ENCODE results near the gene TBCD.

Gene TBCD

GRCh38 chr17:82844796-82845162 is 92.9 kb downstream of the TBCD start:
- no peaks in the 10 kb centered on the region for H3K9me2 ChIP-seq (replicated peaks; ENCODE audit: insufficient read depth, low read length)
- no peaks in the 10 kb centered on the region for H3K9me3 ChIP-seq (ENCODE audit: insufficient read depth, low read length)
- no peaks in the 10 kb centered on the region for H3F3A ChIP-seq (ENCODE audit: insufficient read depth)
- no peak overlapping the region for H3K27ac ChIP-seq (ENCODE audit: low read depth, low read length)
- TF ChIP-seq EZH2phosphoT487 (conservative IDR thresholded peaks at IDR 0.05; ENCODE audit: low read length) (no peak), CTCF (IDR thresholded peaks at IDR 0.05; ENCODE audit: insufficient read depth, low read length, poor library complexity, severe bottlenecking) (no peak)
- H2AFZ ChIP-seq (ENCODE audit: low read depth, low read length, severe bottlenecking) = no peak overlapping the region
- no peaks in the 10 kb centered on the region for H4K20me1 ChIP-seq (ENCODE audit: low read depth, low read length)
- H3K36me3 ChIP-seq (ENCODE audit: low read length) = no peaks in the 10 kb centered on the region
- no peaks in the 10 kb centered on the region for H3K79me2 ChIP-seq (ENCODE audit: insufficient read depth, low read length)
- no peak overlapping the region for H3K4me2 ChIP-seq (ENCODE audit: low read depth, low read length, poor library complexity, severe bottlenecking)
- H3K4me3 ChIP-seq (ENCODE audit: insufficient read depth, low read length, poor library complexity, severe bottlenecking) = no peak overlapping the region
- H3K9ac ChIP-seq (ENCODE audit: low read length) = no peak overlapping the region
- H3K27me3 ChIP-seq (ENCODE audit: low read length) = no peaks in the 10 kb centered on the region

GRCh38 chr17:82845163-82845807 is 93.4 kb downstream of the TBCD start:
- Histone ChIP-seq H3K9me2 (replicated peaks; ENCODE audit: insufficient read depth, low read length) (no peaks in the 10 kb centered on the region), H3K4me3 (ENCODE audit: insufficient read depth, low read length, poor library complexity, severe bottlenecking) (no peak overlapping the region), H3K79me2 (ENCODE audit: insufficient read depth, low read length) (no peaks in the 10 kb centered on the region), H3F3A (ENCODE audit: insufficient read depth) (no peaks in the 10 kb centered on the region), H3K36me3 (ENCODE audit: low read length) (no peaks in the 10 kb centered on the region), H2AFZ (ENCODE audit: low read depth, low read length, severe bottlenecking) (no peak overlapping the region), H3K27me3 (ENCODE audit: low read length) (no peaks in the 10 kb centered on the region), H3K9ac (ENCODE audit: low read length) (no peak overlapping the region), H3K9me3 (ENCODE audit: insufficient read depth, low read length) (no peaks in the 10 kb centered on the region), H3K27ac (ENCODE audit: low read depth, low read length) (no peak overlapping the region), H3K4me2 (ENCODE audit: low read depth, low read length, poor library complexity, severe bottlenecking) (no peak overlapping the region), H4K20me1 (ENCODE audit: low read depth, low read length) (no peaks in the 10 kb centered on the region)
- TF ChIP-seq EZH2phosphoT487 (conservative IDR thresholded peaks at IDR 0.05; ENCODE audit: low read length) = no peak
- TF ChIP-seq CTCF (IDR thresholded peaks at IDR 0.05; ENCODE audit: insufficient read depth, low read length, poor library complexity, severe bottlenecking) = no peak

GRCh38 chr17:82846061-82846691 is 94.3 kb downstream of the TBCD start:
- H3K36me3 ChIP-seq (ENCODE audit: low read length) = no peaks in the 10 kb centered on the region
- H3K27ac ChIP-seq (ENCODE audit: low read depth, low read length) = no peak overlapping the region
- no peak overlapping the region for H3K4me2 ChIP-seq (ENCODE audit: low read depth, low read length, poor library complexity, severe bottlenecking)
- no peak overlapping the region for H3K9ac ChIP-seq (ENCODE audit: low read length)
- no peak overlapping the region for H2AFZ ChIP-seq (ENCODE audit: low read depth, low read length, severe bottlenecking)
- H3K9me3 ChIP-seq (ENCODE audit: insufficient read depth, low read length) = no peaks in the 10 kb centered on the region
- TF ChIP-seq CTCF (IDR thresholded peaks at IDR 0.05; ENCODE audit: insufficient read depth, low read length, poor library complexity, severe bottlenecking) = no peak
- TF ChIP-seq EZH2phosphoT487 (conservative IDR thresholded peaks at IDR 0.05; ENCODE audit: low read length) = no peak
- H3K27me3 ChIP-seq (ENCODE audit: low read length) = no peaks in the 10 kb centered on the region
- no peaks in the 10 kb centered on the region for H4K20me1 ChIP-seq (ENCODE audit: low read depth, low read length)
- H3K4me3 ChIP-seq (ENCODE audit: insufficient read depth, low read length, poor library complexity, severe bottlenecking) = no peak overlapping the region
- H3K9me2 ChIP-seq (replicated peaks; ENCODE audit: insufficient read depth, low read length) = no peaks in the 10 kb centered on the region
- no peaks in the 10 kb centered on the region for H3K79me2 ChIP-seq (ENCODE audit: insufficient read depth, low read length)
- H3F3A ChIP-seq (ENCODE audit: insufficient read depth) = no peaks in the 10 kb centered on the region
